ENCODE results near the gene EVC. TPM values are rescaled to one million over a fixed set of nuclear protein-coding genes. Genes with fewer than 3 reads are reported as not detected.
A peak's percentile ranks its signal among the peaks of the same experiment; 100 is the strongest.

The EVC gene
- total RNA-seq, 1 experiment from 2014 or later: 13.8 TPM

DNA sequence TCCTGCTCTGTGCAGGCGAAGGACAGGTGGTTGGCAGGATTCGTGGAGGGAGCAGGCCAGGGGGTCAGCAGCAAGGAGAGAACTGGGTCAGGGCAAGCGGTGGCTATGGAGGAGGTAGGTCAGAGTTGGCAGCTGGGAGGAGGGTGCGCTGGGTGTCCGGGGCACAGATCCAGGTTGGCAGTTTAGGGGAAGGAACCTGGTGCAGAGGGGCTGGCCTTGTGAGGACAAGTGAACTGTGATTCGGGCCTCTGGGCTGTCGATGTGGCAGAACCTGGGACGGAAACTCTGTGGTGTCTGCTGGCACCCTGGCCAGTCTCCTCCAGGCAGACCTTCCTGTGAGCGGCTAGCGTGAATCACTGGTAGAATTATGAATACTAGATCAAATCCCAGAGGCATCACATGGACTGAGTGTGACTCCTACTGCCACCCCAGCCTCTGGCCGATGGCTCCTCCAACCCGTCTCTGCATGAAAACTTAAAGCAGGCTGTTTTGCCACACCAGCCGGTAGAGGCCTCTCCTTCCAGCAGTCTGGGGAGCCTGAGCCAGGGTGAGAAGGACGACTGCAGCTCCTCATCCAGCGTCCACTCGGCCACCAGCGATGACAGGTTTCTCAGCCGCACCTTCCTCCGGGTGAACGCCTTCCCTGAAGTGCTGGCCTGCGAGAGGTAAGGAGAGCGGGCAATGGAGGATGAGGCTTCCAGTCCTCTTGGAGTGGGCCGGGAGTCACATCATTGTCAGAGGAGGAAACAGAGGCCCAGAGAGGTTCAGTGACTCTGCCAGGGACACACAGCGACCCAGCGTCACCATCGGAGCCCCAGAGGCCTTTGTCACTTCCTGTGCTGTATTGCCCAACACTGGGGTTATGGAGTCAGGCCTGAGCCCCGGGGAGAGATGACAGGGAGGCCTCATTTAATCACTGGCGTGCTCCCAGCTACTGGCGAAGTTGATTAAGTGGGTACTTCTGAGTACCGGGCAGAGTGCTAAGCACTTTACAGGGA is 20.3 kb downstream of the EVC start:
- DNase-seq (ENCODE audit: low read depth): peak; percentile 31

- DNase-seq (ENCODE audit: low read depth): no peak
These were observed 21.2 kb downstream of the EVC start for GRCh38 chr4:5732158-5732557.

GRCh38 chr4:5734853-5735252 is 23.9 kb downstream of the EVC start:
- no peak for DNase-seq (ENCODE audit: low read depth)

GRCh38 chr4:5735463-5735862 is 24.5 kb downstream of the EVC start:
- no peak for DNase-seq (ENCODE audit: low read depth)

- DNase-seq (ENCODE audit: low read depth): no peak
These were observed 27.1 kb downstream of the EVC start for GRCh38 chr4:5738061-5738460.

GRCh38 chr4:5742388-5742787 is 31.4 kb downstream of the EVC start:
- DNase-seq (ENCODE audit: low read depth): no peak

DNA sequence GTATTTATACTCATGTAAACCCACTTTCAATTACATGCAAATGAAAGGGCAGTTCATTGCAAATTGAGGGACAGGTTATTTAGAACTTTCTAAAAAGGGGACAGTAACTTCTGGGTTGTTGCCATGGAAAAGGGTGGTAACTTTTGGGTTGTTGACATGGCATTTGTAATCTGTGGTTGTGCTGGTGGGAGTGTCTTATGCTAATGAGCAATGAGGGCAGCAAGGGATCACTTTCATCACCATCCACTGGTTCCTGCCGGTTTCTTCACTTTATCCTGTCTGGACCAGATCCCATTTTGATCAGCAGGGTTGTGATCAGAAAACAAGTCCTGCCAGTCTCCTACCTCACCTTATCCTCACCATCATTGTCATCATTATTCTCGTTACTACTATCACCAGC is 32.0 kb downstream of the EVC start:
- no peak for DNase-seq (ENCODE audit: low read depth)

GRCh38 chr4:5746250-5746649 is 35.2 kb downstream of the EVC start:
- DNase-seq (ENCODE audit: low read depth): no peak

DNA sequence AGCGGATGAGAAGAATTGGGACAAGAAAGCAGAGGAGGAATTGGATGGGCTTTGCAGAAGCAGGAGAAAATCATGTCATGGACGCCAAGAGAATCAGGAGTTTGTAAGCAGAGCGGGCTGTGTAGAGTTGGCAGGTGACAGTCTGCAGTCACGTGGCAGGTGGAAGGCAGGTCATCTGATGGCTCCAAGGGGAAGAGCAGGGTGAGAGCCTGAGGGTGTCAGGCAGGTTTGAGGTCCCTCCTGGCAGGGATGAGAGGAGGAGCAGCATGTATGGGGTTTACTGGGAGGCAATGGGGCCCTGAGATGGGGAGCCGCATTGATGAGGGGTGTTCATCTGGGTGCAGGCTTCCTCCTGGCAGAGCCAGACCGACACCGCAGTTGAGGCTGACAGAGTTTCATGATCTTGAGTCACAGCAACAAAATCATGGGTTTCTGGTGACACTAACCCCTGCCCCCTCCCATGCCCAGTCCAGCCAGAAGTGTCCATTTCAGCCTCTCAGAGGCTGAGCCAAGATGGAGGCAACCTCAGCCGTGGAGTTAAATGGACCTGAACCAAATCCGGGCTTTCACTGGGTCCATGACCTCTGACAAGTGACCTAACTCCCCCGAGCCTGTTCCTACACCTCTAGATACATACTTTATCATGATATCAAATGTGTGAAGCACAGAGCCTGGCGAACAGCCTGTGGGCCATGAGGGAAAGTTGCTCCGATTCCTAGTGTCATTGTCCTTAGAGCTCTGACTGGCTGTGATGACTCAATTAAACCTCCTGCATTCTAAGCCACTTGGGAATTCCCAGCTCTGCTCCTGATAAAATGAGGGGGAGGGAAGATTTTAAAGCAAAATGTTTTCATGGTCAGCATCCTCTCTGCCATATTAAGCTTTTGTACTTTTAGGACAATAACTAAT is 36.1 kb downstream of the EVC start:
- DNase-seq (ENCODE audit: low read depth): peak; percentile 78

- peak; percentile 92 for DNase-seq (ENCODE audit: low read depth)
These were observed 36.9 kb downstream of the EVC start for GRCh38 chr4:5747738-5748375.

GRCh38 chr4:5749568-5749967 is 38.6 kb downstream of the EVC start:
- DNase-seq (ENCODE audit: low read depth): no peak

- DNase-seq (ENCODE audit: low read depth): peak; percentile 45
These were observed 39.3 kb downstream of the EVC start for GRCh38 chr4:5750052-5750945.

DNA sequence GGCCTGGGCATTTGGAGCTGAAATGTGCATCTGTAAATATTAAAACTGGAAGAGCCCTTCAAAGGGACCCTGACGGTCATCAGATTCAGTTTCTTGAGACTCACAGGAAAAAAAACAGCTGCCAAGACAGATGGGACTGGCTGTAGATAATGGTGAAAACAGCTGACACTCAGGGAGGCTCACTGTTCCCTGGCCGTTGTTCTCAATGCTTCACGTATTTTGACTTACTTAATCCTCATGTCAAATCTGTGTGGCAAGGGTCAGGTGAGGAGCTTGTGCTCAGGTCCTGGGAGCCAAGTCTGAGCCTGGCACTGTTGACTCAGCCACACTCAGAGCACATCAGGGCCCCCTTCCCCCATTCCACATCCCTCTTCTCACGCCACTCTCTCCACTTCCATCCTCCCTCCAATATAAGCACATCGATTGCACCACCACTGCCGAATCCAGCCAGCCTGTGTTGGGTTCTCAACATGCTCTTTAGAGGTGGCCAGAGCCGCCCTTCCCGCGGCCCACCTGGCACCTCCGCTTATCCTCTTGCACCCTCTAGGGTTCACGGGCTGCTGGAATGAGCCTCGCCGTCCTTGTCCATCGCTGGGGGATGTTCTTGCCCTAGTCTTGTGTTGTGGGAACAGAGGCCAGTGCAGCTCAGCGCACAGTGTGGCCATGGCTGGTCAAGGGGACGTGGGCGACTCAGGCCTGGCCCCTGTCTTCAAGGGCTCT is 40.1 kb downstream of the EVC start:
- DNase-seq (ENCODE audit: low read depth): peak; percentile 15

GRCh38 chr4:5751666-5752375 is 40.8 kb downstream of the EVC start:
- no peak for DNase-seq (ENCODE audit: low read depth)

DNA sequence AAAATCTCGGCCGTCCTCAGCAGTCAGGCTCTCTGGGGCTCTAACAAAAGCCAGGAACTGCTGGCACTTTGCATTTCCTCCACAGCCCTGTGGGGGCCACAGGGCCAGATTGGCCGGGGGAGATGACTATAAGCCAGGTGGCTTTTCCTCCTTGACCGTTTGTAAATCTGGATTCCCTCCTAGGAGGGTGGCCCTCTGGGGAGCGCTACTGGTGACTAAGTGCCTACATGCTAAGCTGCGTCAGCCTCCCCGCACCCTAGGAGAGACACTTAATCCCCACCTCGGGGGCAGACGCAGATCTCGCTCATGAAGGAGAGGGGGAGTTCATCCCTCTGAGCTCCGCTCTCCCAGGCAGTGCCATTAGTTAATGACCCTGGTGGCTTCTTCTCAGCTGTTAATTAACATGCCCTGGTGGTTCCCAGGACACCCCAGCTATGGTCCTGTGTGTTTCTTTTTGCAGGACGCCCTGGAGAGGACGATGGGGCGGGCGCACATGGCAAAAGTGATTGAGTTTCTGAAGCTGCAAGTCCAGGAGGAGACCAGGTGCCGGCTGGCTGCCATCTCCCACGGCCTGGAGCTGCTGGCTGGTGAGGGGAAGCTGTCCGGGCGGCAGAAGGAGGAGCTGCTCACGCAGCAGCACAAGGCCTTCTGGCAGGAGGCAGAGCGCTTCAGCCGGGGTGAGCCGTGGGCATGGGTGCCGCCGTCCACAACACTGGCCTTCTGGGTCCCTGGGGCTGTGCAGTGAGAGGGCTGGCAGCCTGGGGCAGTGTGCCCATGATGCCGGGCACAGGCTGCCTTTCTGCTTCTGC is 41.6 kb downstream of the EVC start:
- peak; percentile 51 for DNase-seq (ENCODE audit: low read depth)

GRCh38 chr4:5753366-5753765 is 42.4 kb downstream of the EVC start:
- peak; percentile 23 for DNase-seq (ENCODE audit: low read depth)

- peak; percentile 88 for DNase-seq (ENCODE audit: low read depth)
These were observed 42.9 kb downstream of the EVC start for GRCh38 chr4:5753766-5754528.

DNA sequence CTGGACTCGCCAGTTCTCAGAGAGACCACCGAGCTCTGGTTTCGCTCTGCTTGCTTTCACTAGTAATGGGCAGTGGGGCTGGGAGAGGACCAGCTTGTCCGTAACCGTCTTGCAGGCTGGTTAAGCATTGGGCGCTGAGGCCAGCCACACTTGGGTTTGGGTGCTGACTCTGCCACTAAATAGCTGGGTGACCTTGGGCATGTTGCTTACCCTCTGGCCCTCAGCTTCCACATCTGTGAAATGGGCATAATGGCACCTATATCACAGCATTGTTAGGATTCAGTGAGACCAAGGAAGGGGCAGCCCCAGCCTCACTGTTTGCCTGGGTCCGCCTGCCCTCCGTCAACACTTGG is 43.5 kb downstream of the EVC start:
- no peak for DNase-seq (ENCODE audit: low read depth)

Data from RPMI7951 (cell line).